Measurements from ENCODE around the gene SLC10A7.

SLC10A7 gene

GRCh38 chr4:146436423-146437162 is 85.1 kb downstream of the SLC10A7 start:
- H3K27me3 ChIP-seq = no peaks in the 10 kb centered on the region
- peaks cover 26% of the 10 kb centered on the region for H3K4me1 ChIP-seq
- H3K36me3 ChIP-seq = no peaks in the 10 kb centered on the region
- no peaks in the 10 kb centered on the region for H3K9me3 ChIP-seq
- H3K4me3 ChIP-seq (ENCODE audit: low read depth, low read length) = peak overlapping the region; percentile 8; the same call in 1 of the 2 replicates
- no peak for TF ChIP-seq CTCF (IDR thresholded peaks at IDR 0.05; ENCODE audit: low read depth, low read length)
- DNase-seq = no peak

GRCh38 chr4:146435962-146436361 is 85.8 kb downstream of the SLC10A7 start:
- Histone ChIP-seq H3K27me3 (no peaks in the 10 kb centered on the region), H3K36me3 (no peaks in the 10 kb centered on the region), H3K4me1 (peaks cover 24% of the 10 kb centered on the region), H3K4me3 (ENCODE audit: low read depth, low read length) (peak overlapping the region; percentile 8; the same call in 1 of the 2 replicates), H3K9me3 (no peaks in the 10 kb centered on the region)
- no peak for DNase-seq
- TF ChIP-seq CTCF (IDR thresholded peaks at IDR 0.05; ENCODE audit: low read depth, low read length) = no peak

GRCh38 chr4:146432065-146432464 is 89.7 kb downstream of the SLC10A7 start:
- Histone ChIP-seq H3K9me3 (no peaks in the 10 kb centered on the region), H3K4me3 (ENCODE audit: low read depth, low read length) (no peak overlapping the region), H3K36me3 (no peaks in the 10 kb centered on the region), H3K27me3 (no peaks in the 10 kb centered on the region), H3K4me1 (peaks cover 20% of the 10 kb centered on the region)
- no peak for TF ChIP-seq CTCF (IDR thresholded peaks at IDR 0.05; ENCODE audit: low read depth, low read length)
- no peak for DNase-seq

GRCh38 chr4:146428298-146428697 is 93.4 kb downstream of the SLC10A7 start:
- no peaks in the 10 kb centered on the region for H3K9me3 ChIP-seq
- H3K27me3 ChIP-seq = no peaks in the 10 kb centered on the region
- TF ChIP-seq CTCF (IDR thresholded peaks at IDR 0.05; ENCODE audit: low read depth, low read length) = no peak
- DNase-seq = no peak
- H3K4me3 ChIP-seq (ENCODE audit: low read depth, low read length) = no peak overlapping the region
- H3K36me3 ChIP-seq = no peaks in the 10 kb centered on the region
- H3K4me1 ChIP-seq = peaks cover 4% of the 10 kb centered on the region; the same call in 1 of the 2 replicates

- no peak for DNase-seq
- no peak for TF ChIP-seq CTCF (IDR thresholded peaks at IDR 0.05; ENCODE audit: low read depth, low read length)
- Histone ChIP-seq H3K27me3 (no peaks in the 10 kb centered on the region), H3K9me3 (no peaks in the 10 kb centered on the region), H3K4me3 (ENCODE audit: low read depth, low read length) (no peak overlapping the region), H3K36me3 (no peaks in the 10 kb centered on the region), H3K4me1 (no peaks in the 10 kb centered on the region)
Observed at GRCh38 chr4:146417822-146418221, 103.9 kb downstream of the SLC10A7 start.

- Histone ChIP-seq H3K9me3 (no peaks in the 10 kb centered on the region), H3K4me3 (ENCODE audit: low read depth, low read length) (no peak overlapping the region), H3K4me1 (peaks cover 5% of the 10 kb centered on the region; the same call in 1 of the 2 replicates), H3K27me3 (no peaks in the 10 kb centered on the region), H3K36me3 (no peaks in the 10 kb centered on the region)
- no peak for DNase-seq
- TF ChIP-seq CTCF (IDR thresholded peaks at IDR 0.05; ENCODE audit: low read depth, low read length) = no peak
Observed at GRCh38 chr4:146415829-146416228, 105.9 kb downstream of the SLC10A7 start.
